Activated T-cell treated with anti-CD3 and anti-CD28 coated beads, Interleukin-2, amount 50 U/mL, for 4 hours (primary cell): Measurements from ENCODE around the gene PIWIL4. TPM values are rescaled to one million over a fixed set of nuclear protein-coding genes. Genes with fewer than 3 reads are reported as not detected.

Experiments
- ATAC-seq, 2 donors: fragments of 200-7000 bp; cut with Tn5 transposase; one replicate each; pipeline ENCODE4 v1.10.0; 2021
- DNase-seq: peaks from one replicate; pipeline ENCODE4 v3.0.0-alpha.2; 2020
- H3K27me3 Mint-ChIP-seq: one replicate; pipeline ENCODE4 v1.8.0; 2021; ENCODE audit warnings: low read depth, mixed read lengths
- H3K36me3 Mint-ChIP-seq: one replicate; pipeline ENCODE4 v1.8.0; 2022; ENCODE audit warnings: mixed read lengths; ENCODE audit not compliant: insufficient read depth
- H3K4me1 Mint-ChIP-seq: one replicate; pipeline ENCODE4 v1.8.0; 2021; ENCODE audit warnings: low read depth, mixed read lengths
- H3K4me3 Mint-ChIP-seq: one replicate; pipeline ENCODE4 v1.8.0; 2021; ENCODE audit warnings: mild to moderate bottlenecking, moderate library complexity, mixed read lengths
- H3K9me3 Mint-ChIP-seq: one replicate; pipeline ENCODE4 v1.8.0; 2021; ENCODE audit warnings: mixed read lengths
- total RNA-seq, 3 donors: library from RNA; stranded (reverse); gene quantifications; one replicate each; pipeline ENCODE4 v1.2.1, GENCODE V29; 2021

The PIWIL4 gene
- total RNA-seq, result under 1 TPM; 0.32 to 0.54 (median 0.33) TPM

GRCh38 chr11:94567181-94567670, at the start of gene PIWIL4:
PIWIL4 (plus strand) TSS chr11:94567368; CDS start chr11:94567519, 151 bp downstream.
- Mint-ChIP-seq H3K4me3 (no peak within 1 kb of the TSS), H3K9me3 (no peaks in the 10 kb centered on the region), H3K4me1 (no peaks in the 10 kb centered on the region), H3K36me3 (no peaks in the 10 kb centered on the region), H3K27me3 (no peaks in the 10 kb centered on the region)
- DNase-seq, result no peak
- no peak for ATAC-seq

DNA sequence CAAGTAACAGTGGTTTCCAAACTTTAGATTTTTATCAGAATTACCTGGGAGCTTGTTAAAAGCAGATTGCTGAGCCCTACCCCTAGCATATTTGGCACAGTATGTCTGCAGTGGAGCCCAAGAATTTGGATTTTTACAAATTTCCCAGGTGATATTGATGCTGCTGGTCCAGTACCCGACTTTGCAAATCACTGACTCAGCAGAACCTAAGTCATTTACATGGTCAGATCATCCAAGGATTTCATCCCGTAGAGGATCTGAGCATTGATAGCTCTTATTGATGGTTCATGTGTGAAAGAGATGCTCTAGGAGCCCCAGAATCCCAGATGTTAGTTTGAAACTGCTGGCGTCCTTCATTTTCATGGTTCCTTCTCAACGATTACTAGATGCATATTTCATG, 48.9 kb upstream of the PIWIL4 start:
- H3K36me3 Mint-ChIP-seq, result no peaks in the 10 kb centered on the region
- ATAC-seq (no peak), DNase-seq (no peak)
- no peaks in the 10 kb centered on the region for H3K4me1 Mint-ChIP-seq
- peaks cover 6% of the 10 kb centered on the region for H3K27me3 Mint-ChIP-seq
- H3K4me3 Mint-ChIP-seq, result no peak overlapping the region
- no peaks in the 10 kb centered on the region for H3K9me3 Mint-ChIP-seq

- Mint-ChIP-seq H3K4me1 (no peaks in the 10 kb centered on the region), H3K4me3 (no peak overlapping the region), H3K27me3 (peaks cover 6% of the 10 kb centered on the region), H3K36me3 (no peaks in the 10 kb centered on the region), H3K9me3 (no peaks in the 10 kb centered on the region)
- DNase-seq (no peak), ATAC-seq (no peak)
These were observed 47.6 kb upstream of the PIWIL4 start for GRCh38 chr11:94519478-94520084.

DNA sequence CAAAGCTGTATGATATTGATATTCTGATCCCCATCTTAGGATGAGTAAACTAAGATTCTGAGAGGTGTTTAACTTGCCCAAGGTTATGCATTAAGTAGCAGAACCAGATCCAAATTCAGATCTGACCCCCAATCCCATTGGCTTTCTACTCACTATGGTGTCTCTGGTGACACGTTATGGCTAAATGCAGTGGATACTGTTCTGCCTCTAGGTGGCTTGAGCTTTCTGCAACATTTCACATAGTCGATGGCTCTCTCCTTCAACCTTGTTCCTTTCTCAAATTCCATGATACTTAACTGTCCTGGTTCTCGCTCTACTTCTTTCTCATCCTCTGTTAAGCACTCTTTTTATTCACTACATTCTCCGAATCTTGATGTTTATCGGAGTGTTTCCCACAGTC, 45.5 kb upstream of the PIWIL4 start:
- no peaks in the 10 kb centered on the region for H3K9me3 Mint-ChIP-seq

GRCh38 chr11:94524341-94524740, 42.8 kb upstream of the PIWIL4 start:
- Mint-ChIP-seq H3K36me3 (no peaks in the 10 kb centered on the region), H3K9me3 (no peaks in the 10 kb centered on the region), H3K27me3 (peaks cover 10% of the 10 kb centered on the region), H3K4me1 (no peaks in the 10 kb centered on the region), H3K4me3 (no peak overlapping the region)
- ATAC-seq (no peak), DNase-seq (no peak)

More for the DNA sequence above, 45.5 kb upstream of the PIWIL4 start:
- Mint-ChIP-seq H3K27me3 (peaks cover 4% of the 10 kb centered on the region), H3K4me1 (no peaks in the 10 kb centered on the region), H3K36me3 (no peaks in the 10 kb centered on the region), H3K4me3 (no peak overlapping the region)
- ATAC-seq (no peak), DNase-seq (no peak)

DNA sequence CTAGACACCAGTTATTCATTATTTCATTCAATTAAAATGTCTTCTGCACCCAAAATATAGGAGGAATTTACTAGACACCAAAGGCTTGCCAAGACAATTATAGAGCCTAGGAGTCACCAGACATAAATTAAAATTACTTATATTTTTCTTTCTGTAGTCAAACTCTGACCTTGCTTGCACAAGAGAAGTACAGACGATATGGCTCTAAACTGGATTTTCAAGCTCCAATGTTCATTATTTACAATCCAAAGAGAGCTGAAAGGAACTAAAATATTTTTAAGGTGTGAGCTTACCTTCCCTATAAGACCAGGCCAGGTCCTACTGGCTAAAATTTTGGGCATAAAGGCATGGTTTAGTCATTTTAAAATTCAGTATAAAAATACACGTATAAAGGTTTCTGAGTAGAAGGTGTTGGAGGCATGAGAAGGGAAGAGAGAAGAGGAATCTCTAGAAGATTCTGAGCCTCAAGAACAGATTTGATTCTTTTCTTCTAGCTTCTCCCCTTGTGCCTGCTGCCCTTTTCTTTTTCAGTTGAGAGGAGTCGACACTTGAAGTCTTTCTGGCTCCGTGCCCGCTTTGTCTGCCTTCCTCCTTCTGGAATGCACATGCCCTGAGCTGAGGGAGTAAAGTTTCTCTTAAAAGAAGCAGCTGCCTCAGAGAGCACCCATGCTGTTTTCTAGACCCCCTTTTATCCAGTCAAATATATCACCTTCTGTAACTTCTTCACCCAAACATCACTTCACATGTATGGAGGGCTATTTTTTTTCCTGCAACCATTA, 41.4 kb upstream of the PIWIL4 start:
- Mint-ChIP-seq H3K27me3 (peaks cover 10% of the 10 kb centered on the region), H3K9me3 (no peaks in the 10 kb centered on the region), H3K4me1 (no peaks in the 10 kb centered on the region), H3K4me3 (no peak overlapping the region), H3K36me3 (no peaks in the 10 kb centered on the region)
- DNase-seq (no peak), ATAC-seq (no peak)

- Mint-ChIP-seq H3K4me1 (no peaks in the 10 kb centered on the region), H3K9me3 (no peaks in the 10 kb centered on the region), H3K4me3 (no peak overlapping the region), H3K27me3 (peaks cover 11% of the 10 kb centered on the region), H3K36me3 (no peaks in the 10 kb centered on the region)
- no peak for ATAC-seq
- DNase-seq, result no peak
These were observed 40.3 kb upstream of the PIWIL4 start for GRCh38 chr11:94526645-94527438.

GRCh38 chr11:94528551-94528950, 38.6 kb upstream of the PIWIL4 start:
- H3K4me1 Mint-ChIP-seq, result no peaks in the 10 kb centered on the region
- H3K9me3 Mint-ChIP-seq, result no peaks in the 10 kb centered on the region
- DNase-seq (no peak), ATAC-seq (no peak)
- no peak overlapping the region for H3K4me3 Mint-ChIP-seq
- H3K27me3 Mint-ChIP-seq, result peaks cover 12% of the 10 kb centered on the region
- H3K36me3 Mint-ChIP-seq, result no peaks in the 10 kb centered on the region

DNA sequence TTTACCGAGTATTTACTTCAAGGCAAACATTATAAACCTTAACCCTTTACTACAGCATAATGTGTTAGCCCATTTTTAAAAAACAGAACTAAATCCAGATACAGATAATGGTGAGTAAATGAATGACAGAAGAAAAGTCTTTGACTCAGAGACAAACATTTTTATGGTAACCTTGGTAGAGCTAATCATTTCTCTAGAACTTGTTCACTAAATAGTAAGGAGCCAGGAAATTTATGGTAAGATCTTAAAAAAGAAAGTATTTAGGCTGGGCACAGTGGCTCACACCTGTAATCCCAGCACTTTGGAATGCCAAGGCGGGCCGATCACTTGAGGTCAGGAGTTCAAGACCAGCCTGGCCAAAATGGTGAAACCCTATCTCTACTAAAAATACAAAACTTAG, 35.0 kb upstream of the PIWIL4 start:
- Mint-ChIP-seq H3K4me1 (no peaks in the 10 kb centered on the region), H3K4me3 (no peak overlapping the region), H3K27me3 (peaks cover 12% of the 10 kb centered on the region), H3K36me3 (no peaks in the 10 kb centered on the region), H3K9me3 (no peaks in the 10 kb centered on the region)
- no peak for DNase-seq
- ATAC-seq, result no peak

DNA sequence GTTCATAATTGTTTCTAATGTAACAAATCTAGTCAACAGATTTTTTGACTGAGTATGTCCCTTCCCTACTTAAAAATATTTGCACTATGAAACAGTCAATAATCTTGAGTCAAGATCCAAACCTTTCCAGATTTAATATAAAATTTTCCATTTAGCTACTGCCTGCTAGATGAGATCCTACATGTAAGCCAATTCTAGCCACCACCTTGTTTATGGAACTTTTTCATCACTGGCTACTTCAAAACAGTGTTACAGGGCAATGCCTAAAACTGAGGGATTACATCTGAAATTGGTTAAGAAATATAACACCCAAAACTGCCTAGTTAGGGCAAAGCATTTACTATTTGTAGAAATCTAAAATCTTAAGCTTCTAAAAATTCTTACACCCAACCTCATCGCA, 34.0 kb upstream of the PIWIL4 start:
- Mint-ChIP-seq H3K4me1 (no peaks in the 10 kb centered on the region), H3K27me3 (peaks cover 12% of the 10 kb centered on the region), H3K36me3 (no peaks in the 10 kb centered on the region), H3K9me3 (no peaks in the 10 kb centered on the region), H3K4me3 (no peak overlapping the region)
- DNase-seq (no peak), ATAC-seq (no peak)

DNA sequence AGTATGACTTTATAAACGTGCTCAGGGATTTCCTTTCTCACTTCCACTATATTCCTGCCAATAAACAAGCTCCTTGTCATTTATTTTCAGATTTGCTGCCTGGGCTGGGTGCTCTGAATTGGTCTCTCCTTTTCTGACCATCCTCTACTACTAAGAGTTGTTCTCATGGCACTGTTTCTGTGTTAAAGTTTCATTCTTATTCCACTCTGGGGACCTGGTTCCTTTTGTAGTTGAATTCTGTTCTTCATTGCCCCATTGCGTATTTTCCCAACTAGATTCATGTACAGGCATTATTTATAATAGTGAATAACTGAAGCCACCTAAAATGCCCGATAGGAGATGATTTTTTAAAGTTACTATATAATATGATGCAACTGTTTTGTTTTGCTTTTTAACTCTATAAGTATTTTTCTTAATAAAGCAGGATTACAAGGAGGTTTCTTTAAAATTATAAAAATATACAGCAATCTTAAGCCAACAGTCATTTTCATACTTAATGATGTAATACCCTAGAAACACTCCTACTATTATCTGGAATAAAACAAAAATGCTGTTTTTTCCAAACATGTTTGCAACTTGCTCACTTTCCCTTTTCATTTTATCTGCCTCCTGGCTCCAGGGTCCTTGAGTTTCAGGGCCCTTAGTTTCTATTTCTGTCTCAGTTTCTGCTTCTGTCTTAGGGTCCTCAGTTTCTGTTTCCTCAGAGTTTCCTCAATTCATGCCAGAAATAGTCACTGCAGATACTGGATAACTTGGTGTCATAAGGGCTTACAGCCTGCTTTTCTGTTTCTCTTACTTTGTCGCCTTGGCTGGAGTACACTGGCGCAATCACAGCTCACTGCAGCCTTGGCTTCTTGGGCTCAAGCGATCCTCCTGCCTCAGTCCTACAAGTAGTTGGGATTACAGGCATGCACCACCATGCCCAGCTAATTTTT, 33.2 kb upstream of the PIWIL4 start:
- no peak overlapping the region for H3K4me3 Mint-ChIP-seq
- H3K27me3 Mint-ChIP-seq, result peaks cover 12% of the 10 kb centered on the region
- no peak for ATAC-seq
- DNase-seq, result no peak
- H3K9me3 Mint-ChIP-seq, result no peaks in the 10 kb centered on the region
- H3K4me1 Mint-ChIP-seq, result no peaks in the 10 kb centered on the region
- H3K36me3 Mint-ChIP-seq, result no peaks in the 10 kb centered on the region

- Mint-ChIP-seq H3K9me3 (no peaks in the 10 kb centered on the region), H3K36me3 (no peaks in the 10 kb centered on the region), H3K27me3 (peaks cover 10% of the 10 kb centered on the region), H3K4me1 (no peaks in the 10 kb centered on the region), H3K4me3 (no peak overlapping the region)
- ATAC-seq, result no peak
- no peak for DNase-seq
These were observed 30.8 kb upstream of the PIWIL4 start for GRCh38 chr11:94536386-94536785.

DNA sequence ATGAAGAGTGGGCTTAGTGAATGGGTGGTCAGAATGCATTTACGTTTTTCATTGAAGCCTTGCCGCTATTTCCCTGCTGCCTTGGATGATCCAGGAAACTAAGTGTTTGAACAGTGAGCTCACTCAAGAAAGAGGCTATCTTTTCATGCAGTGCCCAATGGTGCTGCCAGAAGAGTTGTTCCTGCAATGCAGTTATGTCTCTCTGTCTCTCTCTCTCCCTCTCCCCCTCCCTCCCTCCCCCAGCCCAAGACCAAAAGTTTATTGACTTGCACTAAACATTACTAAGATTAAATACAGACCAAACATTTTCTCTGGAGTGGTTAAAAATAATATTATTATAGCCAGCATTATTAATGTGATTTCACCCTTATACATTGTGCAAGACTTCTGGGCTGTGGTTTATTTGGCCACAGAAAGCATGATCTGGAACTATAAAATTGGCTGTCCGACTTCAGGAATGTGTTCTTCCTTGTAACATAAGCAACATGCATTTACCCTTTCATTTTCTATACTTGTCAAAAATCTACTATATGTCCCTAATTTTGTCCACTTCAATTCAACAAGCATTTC, 30.1 kb upstream of the PIWIL4 start:
- no peaks in the 10 kb centered on the region for H3K36me3 Mint-ChIP-seq
- H3K9me3 Mint-ChIP-seq, result no peaks in the 10 kb centered on the region
- H3K4me1 Mint-ChIP-seq, result no peaks in the 10 kb centered on the region
- peaks cover 10% of the 10 kb centered on the region for H3K27me3 Mint-ChIP-seq
- ATAC-seq, result no peak
- no peak overlapping the region for H3K4me3 Mint-ChIP-seq
- no peak for DNase-seq
